ENCODE data around the gene OR56A4. TPM values are rescaled to one million over a fixed set of nuclear protein-coding genes. Genes with fewer than 3 reads are reported as not detected.
A peak's percentile ranks its signal among the peaks of the same experiment; 100 is the strongest.

Gene OR56A4
- total RNA-seq, 1 donor from 2014 or later, result 0.26 TPM

DNA sequence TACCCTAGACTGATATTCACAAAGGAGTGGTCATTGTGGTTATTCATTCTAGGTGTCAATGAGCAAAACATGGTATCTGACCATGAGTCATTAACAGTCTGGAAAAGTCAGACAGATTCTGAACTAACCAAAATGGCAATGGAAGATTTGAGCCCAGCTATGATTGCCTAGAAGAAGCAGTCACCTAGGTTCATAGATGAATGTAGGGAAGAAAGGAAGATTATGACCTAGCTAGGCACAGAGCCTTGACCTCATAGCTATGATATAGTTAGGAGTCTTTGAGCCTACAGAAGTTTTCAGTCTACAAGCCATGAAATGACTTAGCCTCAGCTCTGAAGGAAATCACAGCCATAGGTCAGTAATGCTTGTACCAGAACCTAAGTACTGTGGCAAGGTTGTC lies 351 bp downstream of the OR56A4 start:
- peaks cover 17% of the 10 kb centered on the region for H3K27me3 Mint-ChIP-seq (ENCODE audit: low read depth)
- no peaks in the 10 kb centered on the region for H3K36me3 Mint-ChIP-seq (ENCODE audit: low read depth)
- no peak overlapping the region for H3K4me3 Mint-ChIP-seq
- no peak overlapping the region for H3K27ac Mint-ChIP-seq (ENCODE audit: unreplicated experiment)
- H3K4me1 Mint-ChIP-seq, result no peaks in the 10 kb centered on the region
- H3K9me3 Mint-ChIP-seq, result no peaks in the 10 kb centered on the region
- no peak for DNase-seq (ENCODE audit: low read depth, low spot score)
- TF ChIP-seq, protein P1, sequence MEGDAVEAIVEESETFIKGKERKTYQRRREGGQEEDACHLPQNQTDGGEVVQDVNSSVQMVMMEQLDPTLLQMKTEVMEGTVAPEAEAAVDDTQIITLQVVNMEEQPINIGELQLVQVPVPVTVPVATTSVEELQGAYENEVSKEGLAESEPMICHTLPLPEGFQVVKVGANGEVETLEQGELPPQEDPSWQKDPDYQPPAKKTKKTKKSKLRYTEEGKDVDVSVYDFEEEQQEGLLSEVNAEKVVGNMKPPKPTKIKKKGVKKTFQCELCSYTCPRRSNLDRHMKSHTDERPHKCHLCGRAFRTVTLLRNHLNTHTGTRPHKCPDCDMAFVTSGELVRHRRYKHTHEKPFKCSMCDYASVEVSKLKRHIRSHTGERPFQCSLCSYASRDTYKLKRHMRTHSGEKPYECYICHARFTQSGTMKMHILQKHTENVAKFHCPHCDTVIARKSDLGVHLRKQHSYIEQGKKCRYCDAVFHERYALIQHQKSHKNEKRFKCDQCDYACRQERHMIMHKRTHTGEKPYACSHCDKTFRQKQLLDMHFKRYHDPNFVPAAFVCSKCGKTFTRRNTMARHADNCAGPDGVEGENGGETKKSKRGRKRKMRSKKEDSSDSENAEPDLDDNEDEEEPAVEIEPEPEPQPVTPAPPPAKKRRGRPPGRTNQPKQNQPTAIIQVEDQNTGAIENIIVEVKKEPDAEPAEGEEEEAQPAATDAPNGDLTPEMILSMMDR (conservative IDR thresholded peaks at IDR 0.05), result no peak

DNA sequence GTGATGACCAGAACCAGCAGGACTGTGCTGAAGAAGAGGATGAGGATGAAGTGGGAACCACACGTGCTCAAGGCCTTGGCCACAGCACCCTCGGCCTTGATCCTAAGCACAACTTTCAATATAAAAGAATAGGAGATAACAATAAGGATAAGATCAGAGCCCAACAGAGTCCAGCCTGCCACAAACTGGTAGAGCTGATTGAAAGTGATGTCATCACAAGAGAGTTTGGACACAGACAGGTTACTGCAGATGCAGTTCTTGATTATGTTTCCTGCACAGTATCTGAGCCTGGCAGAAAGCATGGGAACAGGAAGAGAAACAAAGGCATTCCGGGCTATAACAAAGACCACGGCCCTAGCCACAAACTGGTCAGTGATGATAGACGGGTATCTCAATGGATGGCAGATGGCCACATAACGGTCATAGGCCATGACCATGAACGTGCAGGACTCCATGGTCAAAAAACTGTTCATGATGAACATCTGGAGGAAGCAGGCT lies 4.5 kb downstream of the OR56A4 start:
- DNase-seq (ENCODE audit: low read depth, low spot score), result no peak
- peaks cover 14% of the 10 kb centered on the region for H3K27me3 Mint-ChIP-seq (ENCODE audit: low read depth)
- no peaks in the 10 kb centered on the region for H3K36me3 Mint-ChIP-seq (ENCODE audit: low read depth)
- H3K4me3 Mint-ChIP-seq, result no peak overlapping the region
- TF ChIP-seq, protein P1 (conservative IDR thresholded peaks at IDR 0.05), result no peak
- no peaks in the 10 kb centered on the region for H3K9me3 Mint-ChIP-seq
- H3K27ac Mint-ChIP-seq (ENCODE audit: unreplicated experiment), result peak overlapping the region; percentile 13
- no peaks in the 10 kb centered on the region for H3K4me1 Mint-ChIP-seq

DNA sequence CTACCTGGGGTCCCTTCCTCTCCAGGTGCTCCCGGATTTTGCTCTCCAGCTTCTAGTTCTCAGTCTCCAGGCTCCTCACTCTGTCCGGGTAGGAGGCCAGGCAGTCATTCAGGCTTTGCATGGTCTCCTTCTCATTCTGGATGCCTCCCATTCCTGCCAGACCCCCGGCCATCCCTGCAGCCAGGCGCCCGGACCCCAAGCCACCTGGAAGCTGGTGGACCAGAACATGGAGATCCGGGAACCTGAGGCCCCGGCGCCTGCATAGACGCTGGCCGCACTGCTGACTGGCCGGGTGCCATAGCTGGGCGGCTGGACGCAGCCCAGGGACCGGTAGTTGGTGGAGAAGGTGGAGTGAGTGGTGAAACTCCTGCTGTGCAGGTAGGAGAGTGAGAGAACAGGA lies 12.0 kb downstream of the OR56A4 start:
- no peaks in the 10 kb centered on the region for H3K4me1 Mint-ChIP-seq
- H3K27ac Mint-ChIP-seq (ENCODE audit: unreplicated experiment), result no peak overlapping the region
- no peak overlapping the region for H3K4me3 Mint-ChIP-seq
- TF ChIP-seq, protein P1 (conservative IDR thresholded peaks at IDR 0.05), result no peak
- H3K27me3 Mint-ChIP-seq (ENCODE audit: low read depth), result peaks cover 25% of the 10 kb centered on the region
- no peaks in the 10 kb centered on the region for H3K36me3 Mint-ChIP-seq (ENCODE audit: low read depth)
- DNase-seq (ENCODE audit: low read depth, low spot score), result no peak
- H3K9me3 Mint-ChIP-seq, result no peaks in the 10 kb centered on the region

DNA sequence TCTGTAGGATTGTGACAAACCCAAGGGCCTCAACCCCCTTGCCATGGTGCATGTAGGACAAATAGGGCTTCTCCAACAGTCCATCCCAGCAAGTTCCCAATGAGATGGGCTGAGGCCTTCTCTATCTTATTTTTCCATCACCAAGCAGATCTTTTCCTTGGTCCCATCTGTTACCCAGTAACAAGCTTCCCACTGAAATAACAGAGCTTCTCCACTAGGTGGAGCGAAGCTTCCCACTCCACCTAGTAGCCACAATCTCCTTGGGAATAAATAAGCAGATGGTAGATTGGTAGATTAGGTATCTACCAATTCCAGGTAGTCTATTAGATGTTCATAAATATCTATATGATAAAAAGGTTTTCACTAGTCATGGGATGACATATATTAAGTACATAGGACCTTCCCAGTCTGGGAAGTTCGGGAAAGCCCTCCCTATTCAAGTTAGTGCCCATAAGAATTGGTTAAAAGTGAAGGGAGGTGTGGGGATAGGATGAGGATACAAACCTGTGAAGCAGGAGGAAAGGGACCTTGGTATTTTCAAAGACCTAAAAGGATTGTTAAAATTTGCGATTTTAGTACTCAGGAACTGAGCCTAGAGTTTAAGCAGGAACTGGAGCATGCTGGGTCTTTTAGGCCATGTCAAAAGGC lies 14.0 kb downstream of the OR56A4 start:
- Mint-ChIP-seq H3K4me1 (no peaks in the 10 kb centered on the region), H3K9me3 (peaks cover under 1% of the 10 kb centered on the region), H3K36me3 (ENCODE audit: low read depth) (no peaks in the 10 kb centered on the region), H3K4me3 (no peak overlapping the region), H3K27ac (ENCODE audit: unreplicated experiment) (no peak overlapping the region), H3K27me3 (ENCODE audit: low read depth) (peaks cover 28% of the 10 kb centered on the region)
- TF ChIP-seq, protein P1 (conservative IDR thresholded peaks at IDR 0.05), result peak; percentile 68
- no peak for DNase-seq (ENCODE audit: low read depth, low spot score)

DNA sequence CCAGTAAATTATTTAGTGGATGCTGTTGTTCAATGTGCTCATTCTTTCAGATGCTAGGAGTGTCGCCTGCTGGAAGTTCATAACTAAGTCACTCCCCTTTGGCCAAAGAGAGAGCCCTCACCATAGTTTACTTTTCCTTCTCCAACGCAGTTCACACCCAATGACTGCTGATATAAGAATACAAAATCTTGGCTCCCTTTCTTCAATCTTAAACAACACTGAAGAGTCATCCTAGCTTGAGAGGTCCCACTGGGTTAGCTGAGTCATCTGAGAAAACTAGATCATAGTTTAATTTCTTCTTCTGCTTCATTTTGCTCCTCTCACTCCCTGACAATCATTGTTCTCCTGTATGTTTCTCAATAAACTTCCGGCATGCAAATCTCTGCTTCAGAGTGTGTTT lies 14.6 kb downstream of the OR56A4 start:
- H3K27ac Mint-ChIP-seq (ENCODE audit: unreplicated experiment), result no peak overlapping the region
- H3K9me3 Mint-ChIP-seq, result peaks cover 3% of the 10 kb centered on the region
- no peak overlapping the region for H3K4me3 Mint-ChIP-seq
- DNase-seq (ENCODE audit: low read depth, low spot score), result no peak
- TF ChIP-seq, protein P1 (conservative IDR thresholded peaks at IDR 0.05), result no peak
- H3K27me3 Mint-ChIP-seq (ENCODE audit: low read depth), result peaks cover 28% of the 10 kb centered on the region
- no peaks in the 10 kb centered on the region for H3K36me3 Mint-ChIP-seq (ENCODE audit: low read depth)
- H3K4me1 Mint-ChIP-seq, result no peaks in the 10 kb centered on the region
